ENCODE results near the gene KYAT1. TPM values are rescaled to one million over a fixed set of nuclear protein-coding genes. Genes with fewer than 3 reads are reported as not detected.
A peak's percentile ranks its signal among the peaks of the same experiment; 100 is the strongest.
"Not testable (repeated sequence)": the region's sequence is repeated elsewhere in the genome, so short reads cannot be mapped to it uniquely, and the experiment has no call there.

Gene KYAT1
- total RNA-seq, 1 donor from 2014 or later = 10.1 TPM

DNA sequence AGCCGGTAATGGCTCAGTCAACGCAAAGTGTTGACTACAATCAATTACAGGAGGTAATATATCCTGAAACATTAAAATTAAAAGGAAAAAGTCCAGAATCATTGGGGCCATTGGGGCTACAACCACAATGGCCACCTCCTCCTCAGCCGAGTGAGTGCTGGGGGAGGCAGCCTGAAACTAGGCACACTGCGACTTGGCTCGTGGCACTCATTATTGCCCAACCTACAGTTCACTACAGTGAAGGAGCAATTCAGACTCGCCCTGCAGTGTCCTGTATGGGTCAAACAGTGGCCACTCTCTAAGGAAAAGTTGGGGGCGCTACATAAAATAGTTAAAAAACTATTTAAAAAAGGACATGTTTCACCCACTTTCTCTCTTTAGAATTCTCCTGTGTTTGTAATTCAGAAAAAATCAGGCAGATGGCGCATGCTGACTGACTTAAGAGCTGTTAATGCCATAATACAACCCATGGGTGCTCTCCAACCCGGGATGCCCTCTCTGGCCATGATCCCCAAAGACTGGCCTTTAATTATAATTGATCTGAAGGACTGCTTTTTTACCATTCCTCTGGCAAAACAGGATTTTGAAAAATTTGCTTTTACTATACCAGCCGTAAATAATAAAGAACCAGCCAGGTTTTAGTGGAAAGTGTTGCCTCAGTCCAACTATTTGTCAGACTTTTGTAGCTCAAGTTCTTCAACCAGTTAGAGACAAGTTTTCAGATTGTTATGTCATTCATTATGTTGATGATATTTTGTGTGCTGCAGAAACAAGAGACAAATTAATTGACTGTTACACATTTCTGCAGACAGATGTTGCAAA lies 29.8 kb downstream of the KYAT1 start:
- H3K4me2 ChIP-seq (ENCODE audit: low read length); H4K20me1 ChIP-seq (ENCODE audit: insufficient read depth, low read length); FAIRE-seq; H3K27ac Mint-ChIP-seq (ENCODE audit: unreplicated experiment); H2AFZ ChIP-seq (ENCODE audit: low read depth, low read length); H3K4me3 Mint-ChIP-seq (ENCODE audit: unreplicated experiment); H3K27me3 ChIP-seq (ENCODE audit: insufficient read depth, low read length); H3K27me3 Mint-ChIP-seq (ENCODE audit: low read depth, unreplicated experiment); H3K9ac ChIP-seq (ENCODE audit: low read length); H3K79me2 ChIP-seq (ENCODE audit: insufficient read depth, low read length); DNase-seq (ENCODE audit: low read depth); H3K27ac ChIP-seq (ENCODE audit: low read depth, low read length); H3K36me3 ChIP-seq (ENCODE audit: insufficient read depth, low read length); H3K4me3 ChIP-seq (ENCODE audit: insufficient read depth, low read depth, low read length); H3K9me3 ChIP-seq (ENCODE audit: insufficient read depth, low read depth, low read length); H3K4me1 Mint-ChIP-seq (ENCODE audit: low read depth, unreplicated experiment); H3K4me1 ChIP-seq (ENCODE audit: insufficient read depth, low read length): not testable (repeated sequence)
- peaks cover 23% of the 10 kb centered on the region for H3K9me3 Mint-ChIP-seq (ENCODE audit: unreplicated experiment)
- peak; percentile 41 for TF ChIP-seq CTCF (IDR thresholded peaks at IDR 0.05; ENCODE audit: insufficient read depth, low read depth, low read length)
- peaks cover 19% of the 10 kb centered on the region for H3K36me3 Mint-ChIP-seq (ENCODE audit: low read depth, unreplicated experiment)

- not testable (repeated sequence) for H3K27me3 Mint-ChIP-seq (ENCODE audit: low read depth, unreplicated experiment); H3K36me3 ChIP-seq (ENCODE audit: insufficient read depth, low read length); H3K9ac ChIP-seq (ENCODE audit: low read length); H3K79me2 ChIP-seq (ENCODE audit: insufficient read depth, low read length); H3K9me3 ChIP-seq (ENCODE audit: insufficient read depth, low read depth, low read length); H3K4me1 ChIP-seq (ENCODE audit: insufficient read depth, low read length); DNase-seq (ENCODE audit: low read depth); H3K4me1 Mint-ChIP-seq (ENCODE audit: low read depth, unreplicated experiment); H2AFZ ChIP-seq (ENCODE audit: low read depth, low read length); H3K27ac Mint-ChIP-seq (ENCODE audit: unreplicated experiment); H3K27me3 ChIP-seq (ENCODE audit: insufficient read depth, low read length); H4K20me1 ChIP-seq (ENCODE audit: insufficient read depth, low read length); FAIRE-seq; H3K27ac ChIP-seq (ENCODE audit: low read depth, low read length); H3K4me2 ChIP-seq (ENCODE audit: low read length); H3K4me3 Mint-ChIP-seq (ENCODE audit: unreplicated experiment); H3K4me3 ChIP-seq (ENCODE audit: insufficient read depth, low read depth, low read length)
- peaks cover 23% of the 10 kb centered on the region for H3K9me3 Mint-ChIP-seq (ENCODE audit: unreplicated experiment)
- H3K36me3 Mint-ChIP-seq (ENCODE audit: low read depth, unreplicated experiment) = peaks cover 18% of the 10 kb centered on the region
Measured at GRCh38 chr9:128851024-128851423, 30.7 kb downstream of the KYAT1 start.

- no peaks in the 10 kb centered on the region for H3K27me3 Mint-ChIP-seq (ENCODE audit: low read depth, unreplicated experiment)
- H3K79me2 ChIP-seq (ENCODE audit: insufficient read depth, low read length) = no peaks in the 10 kb centered on the region
- H3K9ac ChIP-seq (ENCODE audit: low read length) = no peak overlapping the region
- H3K4me3 ChIP-seq (ENCODE audit: insufficient read depth, low read depth, low read length) = no peak overlapping the region
- H3K27ac ChIP-seq (ENCODE audit: low read depth, low read length) = no peak overlapping the region
- FAIRE-seq = no peak
- no peaks in the 10 kb centered on the region for H3K9me3 ChIP-seq (ENCODE audit: insufficient read depth, low read depth, low read length)
- no peaks in the 10 kb centered on the region for H3K4me1 Mint-ChIP-seq (ENCODE audit: low read depth, unreplicated experiment)
- DNase-seq (ENCODE audit: low read depth) = no peak
- H3K36me3 Mint-ChIP-seq (ENCODE audit: low read depth, unreplicated experiment) = peaks cover 20% of the 10 kb centered on the region
- H3K27ac Mint-ChIP-seq (ENCODE audit: unreplicated experiment) = no peak overlapping the region
- peaks cover 5% of the 10 kb centered on the region for H4K20me1 ChIP-seq (ENCODE audit: insufficient read depth, low read length)
- no peak overlapping the region for H2AFZ ChIP-seq (ENCODE audit: low read depth, low read length)
- no peak overlapping the region for H3K4me3 Mint-ChIP-seq (ENCODE audit: unreplicated experiment)
- no peaks in the 10 kb centered on the region for H3K36me3 ChIP-seq (ENCODE audit: insufficient read depth, low read length)
- no peak for TF ChIP-seq CTCF (IDR thresholded peaks at IDR 0.05; ENCODE audit: insufficient read depth, low read depth, low read length)
- TF ChIP-seq EZH2 (IDR thresholded peaks at IDR 0.05; ENCODE audit: insufficient read depth, low read length) = no peak
- peaks cover 23% of the 10 kb centered on the region for H3K9me3 Mint-ChIP-seq (ENCODE audit: unreplicated experiment)
- H3K4me1 ChIP-seq (ENCODE audit: insufficient read depth, low read length) = no peaks in the 10 kb centered on the region
- no peak overlapping the region for H3K4me2 ChIP-seq (ENCODE audit: low read length)
- H3K27me3 ChIP-seq (ENCODE audit: insufficient read depth, low read length) = no peaks in the 10 kb centered on the region
Measured at GRCh38 chr9:128847803-128848202, 33.9 kb downstream of the KYAT1 start.
